ENCODE data around the gene FER1L5.

Gene FER1L5

GRCh38 chr2:96739633-96740428 is 97.3 kb downstream of the FER1L5 start, which contains the start of gene LMAN2L:
Gene LMAN2L, minus strand, starts transcription at chr2:96740064. Its CDS starts 24 bp downstream, at chr2:96740040.
- DNase-seq (ENCODE audit: low read depth in 2 of 2) = peak; percentile 87 to 92

GRCh38 chr2:96747061-96747617 is 104.6 kb downstream of the FER1L5 start:
- DNase-seq (ENCODE audit: low read depth in 2 of 2) = no peak

- no peak for DNase-seq (ENCODE audit: low read depth in 2 of 2)
These were observed 109.2 kb downstream of the FER1L5 start for GRCh38 chr2:96751800-96752199.

- DNase-seq (ENCODE audit: low read depth in 2 of 2) = no peak
These were observed 111.2 kb downstream of the FER1L5 start for GRCh38 chr2:96753661-96754282.

GRCh38 chr2:96754317-96754716 is 111.8 kb downstream of the FER1L5 start:
- DNase-seq (ENCODE audit: low read depth in 2 of 2) = no peak

Measured in stimulated activated CD4-positive, alpha-beta T cell treated with anti-CD3 and anti-CD28 coated beads, Interleukin-1b, Interleukin-23, amount 100 ng/mL, for 1 hour (primary cell).